K562 (cell line): ENCODE data around the gene CCNB1. TPM values are rescaled to one million over a fixed set of nuclear protein-coding genes. Genes with fewer than 3 reads are reported as not detected.

Experiments used
- AFF4 ChIP-seq: sonication (generic); formaldehyde crosslinking; IDR thresholded peaks from 2 replicates; pipeline ENCODE4 v1.8.0; 2023; ENCODE audit warnings: mild to moderate bottlenecking, missing genetic modification reagents
- ATF6 ChIP-seq: sonication (generic); formaldehyde crosslinking; IDR thresholded peaks from 2 replicates; pipeline ENCODE4 v1.4.0; 2020; ENCODE audit warnings: mild to moderate bottlenecking, missing genetic modification reagents
- CREB3L1 ChIP-seq: fragments of 450-650 bp; IDR thresholded peaks from 2 replicates; pipeline ENCODE4 v1.6.1; 2014; ENCODE audit warnings: low read depth, mild to moderate bottlenecking, moderate library complexity, borderline replicate concordance
- DACH1 ChIP-seq: fragments of 450-650 bp; IDR thresholded peaks from 2 replicates; pipeline ENCODE4 v1.6.1; 2018; ENCODE audit not compliant: partially characterized antibody
- ELF1 ChIP-seq: fragments of 200-800 bp; sonication (Bioruptor generic); IDR thresholded peaks from 2 replicates; pipeline ENCODE4 v1.6.1; 2016; ENCODE audit warnings: missing genetic modification characterization, missing compliant biosample characterization
- FOXM1 ChIP-seq, 2 experiments: fragments of 450-650 bp in 1 of 2; sonication (generic) in 1 of 2; formaldehyde crosslinking in 1 of 2; IDR thresholded peaks; 2 replicates each; pipeline versions ENCODE4 v1.6.1 to v1.9.0; 2017 to 2022; ENCODE audit warnings: low read depth in 2 of 2, mild to moderate bottlenecking in 2 of 2, missing genetic modification reagents in 1 of 2, moderate library complexity in 1 of 2
- HDAC6 ChIP-seq: IDR thresholded peaks from 2 replicates; pipeline ENCODE4 v1.6.1; 2012; ENCODE audit warnings: low read depth, mild to moderate bottlenecking, control low read depth, inconsistent platforms, low read length, moderate library complexity
- HNRNPLL ChIP-seq: fragments of 200-400 bp; formaldehyde crosslinking; IDR thresholded peaks from 2 replicates; pipeline ENCODE4 v1.6.1; 2017; ENCODE audit warnings: low read length, low read depth, mild to moderate bottlenecking; ENCODE audit not compliant: poor library complexity, severe bottlenecking
- HSF4 ChIP-seq: fragments of 250-450 bp; sonication (Bioruptor Pico); IDR thresholded peaks from 2 replicates; pipeline ENCODE4 v2.1.2; 2022; ENCODE audit warnings: mild to moderate bottlenecking, moderate library complexity, borderline replicate concordance
- MEIS2 ChIP-seq: fragments of 450-650 bp; IDR thresholded peaks from 2 replicates; pipeline ENCODE4 v1.6.1; 2014; ENCODE audit warnings: mild to moderate bottlenecking; ENCODE audit not compliant: partially characterized antibody
- PKNOX1 ChIP-seq: fragments of 450-650 bp; IDR thresholded peaks from 2 replicates; pipeline ENCODE4 v1.6.1; 2016
- TFAP4 ChIP-seq: sonication (generic); formaldehyde crosslinking; IDR thresholded peaks from 2 replicates; pipeline ENCODE4 v1.8.0; 2022; ENCODE audit warnings: missing genetic modification reagents, mild to moderate bottlenecking, moderate library complexity, borderline replicate concordance
- USF1 ChIP-seq: sonication (generic); formaldehyde crosslinking; IDR thresholded peaks from 2 replicates; pipeline ENCODE4 v1.9.0; 2022; ENCODE audit warnings: mild to moderate bottlenecking, missing genetic modification reagents
- polyA plus RNA-seq, 8 experiments: library from polyadenylated mRNA; depleted of rRNA in 4 of 8; stranded (reverse) in 5 of 8; unstranded in 3 of 8; fragments of >200 nt; fragmentation: Nextera tagmentation in 2 of 8; fragmentation: Illumina TruSeq in 1 of 8; extraction: Ambion mirVana in 2 of 8; extraction: Trizol in 1 of 8; gene quantifications; 2 replicates each; pipeline versions ENCODE4 v1.2.1 to v1.2.3, GENCODE V29; 2011 to 2014; ENCODE audit warnings: inconsistent platforms in 1 of 8, missing spikeins in 1 of 8
- total RNA-seq, 7 experiments: library from RNA; depleted of rRNA in 6 of 7; stranded (reverse); fragments of >200 nt in 6 of 7; fragmentation: Illumina TruSeq in 2 of 7; extraction: Trizol in 2 of 7; gene quantifications; 2 replicates each; pipeline versions ENCODE4 v1.2.1 to v1.2.3, GENCODE V29; 2011 to 2021; ENCODE audit warnings: low replicate concordance in 1 of 7

The CCNB1 gene
- total and polyA plus RNA-seq, 9 of the 15 experiments (the other 6 are each of a cell fraction or from before 2014, with no cell fraction given): 165 to 679 (median 271) TPM

- no peak for TF ChIP-seq DACH1
- TF ChIP-seq HSF4 (CRISPR knock-in tag): no peak
- TF ChIP-seq FOXM1 (IDR thresholded peaks at IDR 0.05; ENCODE audit: low read depth): peak; percentile 100
- TF ChIP-seq FOXM1 (CRISPR knock-in tag; IDR thresholded peaks at IDR 0.05; ENCODE audit: low read depth): peak; percentile 100
- peak; percentile 87 for TF ChIP-seq ELF1 (tag)
- TF ChIP-seq TFAP4: peak; percentile 96
- TF ChIP-seq AFF4: peak; percentile 92
- TF ChIP-seq CREB3L1: no peak; the same call in 1 of the 2 replicates
- TF ChIP-seq PKNOX1: peak; percentile 13; the same call in 1 of the 2 replicates
- TF ChIP-seq HNRNPLL: peak; percentile 52
- TF ChIP-seq MEIS2: peak; percentile 62
- TF ChIP-seq ATF6: no peak
- TF ChIP-seq HDAC6: no peak
- peak; percentile 97 for TF ChIP-seq USF1
Measured at GRCh38 chr5:69166686-69167492, at the start of gene CCNB1 (continued).
